Stimulated activated naive CD8-positive, alpha-beta T cell treated with anti-CD3 and anti-CD28 coated beads, Interleukin-15, amount 100 ng/mL, for 72 hours (primary cell): ENCODE results near the gene KRT84.

ENCODE experiments used
- ATAC-seq: fragments of 150-1000 bp; cut with Tn5 transposase; 2 replicates; pipeline ENCODE4 v1.10.0; 2021; ENCODE audit warnings: mild to moderate bottlenecking, moderate library complexity
- DNase-seq, 2 donors: peaks; one replicate each; pipeline ENCODE4 v3.0.0; 2021 to 2022
- H3K27ac Mint-ChIP-seq, 2 donors: one replicate each; pipeline ENCODE4 v1.8.0; 2022; ENCODE audit warnings: mild to moderate bottlenecking in 2 of 2, mixed read lengths in 2 of 2, moderate library complexity in 2 of 2
- H3K27me3 Mint-ChIP-seq: one replicate; pipeline ENCODE4 v1.8.0; 2022; ENCODE audit warnings: mixed read lengths
- H3K4me1 Mint-ChIP-seq: one replicate; pipeline ENCODE4 v1.8.0; 2022; ENCODE audit warnings: mild to moderate bottlenecking, mixed read lengths
- H3K4me3 Mint-ChIP-seq, 2 donors: one replicate each; pipeline ENCODE4 v1.8.0; 2022; ENCODE audit warnings: mild to moderate bottlenecking in 2 of 2, mixed read lengths in 2 of 2, moderate library complexity in 1 of 2
- H3K9me3 Mint-ChIP-seq, 2 donors: one replicate each; pipeline ENCODE4 v1.8.0; 2022; ENCODE audit warnings: mixed read lengths in 2 of 2

The KRT84 gene

DNA sequence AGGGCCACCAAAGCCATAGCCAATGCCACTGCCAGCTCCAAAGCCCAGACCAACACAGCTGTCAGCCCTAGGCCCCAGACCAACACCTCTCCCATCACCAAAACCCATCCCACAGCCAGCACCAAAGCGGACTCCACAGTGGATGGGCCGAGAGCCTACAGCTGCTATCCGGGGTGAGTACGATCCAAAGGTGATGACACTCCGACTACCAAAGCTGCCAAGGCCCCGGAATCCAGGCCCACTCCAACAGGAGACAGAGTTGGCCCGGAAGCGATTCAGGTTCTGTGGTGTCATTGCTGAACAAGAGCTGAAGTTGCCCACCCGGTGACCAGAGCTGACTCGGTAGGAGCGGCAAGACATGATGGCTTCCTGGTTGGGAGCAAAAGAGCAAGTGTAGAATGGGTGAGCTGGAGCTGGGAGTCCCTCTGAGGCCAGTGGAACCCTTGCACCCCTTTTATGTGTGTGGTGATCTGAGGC is at the start of gene KRT84:
Gene KRT84 (minus strand): TSS at position 427 of the 477 bp plus-strand sequence. CDS start 67 bp downstream, at position 360.
- Mint-ChIP-seq H3K4me1 (peaks cover 16% of the 10 kb centered on the region), H3K27ac (no peak within 1 kb of the TSS), H3K27me3 (peaks cover 8% of the 10 kb centered on the region), H3K4me3 (no peak within 1 kb of the TSS), H3K9me3 (no peaks in the 10 kb centered on the region)
- no peak for DNase-seq
- no peak for ATAC-seq

DNA sequence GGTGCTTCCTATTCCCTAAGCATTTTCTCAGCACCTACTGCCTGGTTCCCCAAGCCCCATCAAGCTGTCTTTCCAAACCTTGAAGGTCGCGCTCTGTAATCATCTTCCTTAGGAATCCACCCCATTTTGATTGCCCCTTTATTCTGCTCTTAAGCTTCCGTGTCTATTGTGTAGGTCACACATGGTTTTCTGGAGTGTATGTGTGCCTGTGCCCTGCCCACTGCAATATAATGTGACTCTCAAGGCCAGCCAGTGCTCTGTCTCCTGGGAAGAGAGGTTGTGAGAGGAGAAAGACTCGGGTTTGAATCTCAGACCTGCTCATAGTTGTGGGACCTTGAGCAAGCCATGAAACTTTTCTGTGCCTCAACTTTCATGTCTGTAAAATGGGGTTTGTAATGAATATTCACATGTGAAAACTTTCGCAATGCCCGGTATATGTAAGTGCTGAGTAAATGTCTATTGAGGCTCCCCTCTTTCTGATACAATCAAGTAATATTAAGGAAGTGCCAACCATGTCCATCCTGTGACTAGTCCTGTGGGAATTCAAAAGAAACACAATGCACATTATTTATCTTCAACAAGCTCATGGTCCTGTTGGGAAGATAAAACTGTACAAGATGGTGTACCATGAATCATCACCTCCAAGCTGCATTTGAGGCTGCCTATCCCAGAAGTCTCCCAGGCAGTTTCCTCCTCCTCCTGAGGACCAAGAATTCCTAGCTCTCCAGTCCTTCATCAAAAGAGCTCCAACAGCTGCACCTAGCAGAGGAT is 49.5 kb upstream of the KRT84 start:
- H3K27me3 Mint-ChIP-seq, result peaks cover 31% of the 10 kb centered on the region
- no peak overlapping the region for H3K4me3 Mint-ChIP-seq
- no peak for ATAC-seq
- H3K9me3 Mint-ChIP-seq, result no peaks in the 10 kb centered on the region
- H3K27ac Mint-ChIP-seq, result no peak overlapping the region
- no peak for DNase-seq
- no peaks in the 10 kb centered on the region for H3K4me1 Mint-ChIP-seq

- ATAC-seq, result no peak
- DNase-seq, result no peak
- Mint-ChIP-seq H3K9me3 (no peaks in the 10 kb centered on the region), H3K4me3 (no peak within 1 kb of the TSS), H3K4me1 (no peaks in the 10 kb centered on the region), H3K27ac (no peak within 1 kb of the TSS), H3K27me3 (peaks cover 26% of the 10 kb centered on the region)
These were observed 48.8 kb upstream of the KRT84 start, which contains the start of gene KRT75 for GRCh38 chr12:52434081-52434733. KRT75 (minus strand) TSS chr12:52434371; CDS start chr12:52434304, 67 bp downstream.

- ATAC-seq, result no peak
- peaks cover 30% of the 10 kb centered on the region for H3K27me3 Mint-ChIP-seq
These were observed 48.1 kb upstream of the KRT84 start for GRCh38 chr12:52433501-52434080.

DNA sequence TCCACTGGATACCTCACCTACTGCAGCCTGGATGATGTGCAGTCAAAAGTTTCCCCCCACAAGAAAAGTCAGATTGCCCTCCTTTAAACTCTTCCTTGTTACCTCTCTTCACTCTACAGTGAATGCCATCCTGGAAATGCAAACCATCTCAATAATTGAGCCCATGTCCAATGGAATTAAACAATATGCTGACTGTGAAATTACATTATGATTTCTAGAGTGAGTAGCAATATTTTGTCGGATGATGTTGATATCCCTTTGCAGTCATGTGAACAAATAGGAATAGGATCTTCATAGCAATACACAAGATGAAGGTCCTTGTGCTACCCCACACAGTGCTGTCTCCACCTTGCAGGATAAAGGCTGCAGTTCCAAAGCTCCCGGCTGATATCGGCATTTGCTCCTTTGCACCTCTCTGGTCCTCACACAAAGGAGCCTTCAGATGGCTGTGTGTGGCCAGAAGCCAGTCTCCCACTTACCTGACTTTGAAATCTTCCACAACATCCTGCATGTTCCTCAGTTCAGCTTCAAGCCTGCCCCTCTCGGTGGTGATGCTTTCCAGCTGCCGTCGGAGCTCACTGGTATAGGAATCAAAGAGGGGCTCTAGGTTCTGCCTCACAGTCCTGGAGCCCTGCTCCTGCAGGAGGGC is 47.2 kb upstream of the KRT84 start:
- Mint-ChIP-seq H3K4me1 (no peaks in the 10 kb centered on the region), H3K27me3 (peaks cover 33% of the 10 kb centered on the region), H3K9me3 (no peaks in the 10 kb centered on the region), H3K27ac (no peak overlapping the region), H3K4me3 (no peak overlapping the region)
- ATAC-seq, result no peak
- no peak for DNase-seq

More at GRCh38 chr12:52433501-52434080, 48.1 kb upstream of the KRT84 start:
- no peak for DNase-seq
- Mint-ChIP-seq H3K4me3 (no peak overlapping the region), H3K4me1 (no peaks in the 10 kb centered on the region), H3K27ac (no peak overlapping the region), H3K9me3 (no peaks in the 10 kb centered on the region)

GRCh38 chr12:52428121-52428520 is 42.7 kb upstream of the KRT84 start:
- H3K27me3 Mint-ChIP-seq, result peaks cover 24% of the 10 kb centered on the region
- no peak overlapping the region for H3K27ac Mint-ChIP-seq
- H3K4me1 Mint-ChIP-seq, result no peaks in the 10 kb centered on the region
- no peaks in the 10 kb centered on the region for H3K9me3 Mint-ChIP-seq
- H3K4me3 Mint-ChIP-seq, result no peak overlapping the region
- DNase-seq (no peak), ATAC-seq (no peak)

DNA sequence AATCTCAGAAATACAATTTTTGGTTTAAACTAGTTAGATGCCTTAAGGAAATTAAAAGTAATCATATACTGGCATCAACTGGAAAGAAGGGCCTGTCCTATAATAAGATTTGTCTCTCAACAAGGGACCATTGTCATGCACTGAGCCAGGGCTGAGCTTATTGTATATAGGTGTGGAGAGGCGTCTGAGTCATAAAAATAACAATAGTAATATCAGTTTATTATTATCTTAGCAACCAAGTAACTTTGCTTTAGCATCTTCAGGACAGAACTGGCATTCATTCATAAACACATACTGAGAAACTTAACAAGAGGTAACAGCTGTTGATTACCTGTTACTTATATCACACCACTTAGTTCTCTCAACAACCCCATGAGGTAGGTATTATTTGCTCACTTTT is 41.6 kb upstream of the KRT84 start:
- no peak overlapping the region for H3K4me3 Mint-ChIP-seq
- H3K27me3 Mint-ChIP-seq, result peaks cover 24% of the 10 kb centered on the region
- no peak for ATAC-seq
- H3K4me1 Mint-ChIP-seq, result no peaks in the 10 kb centered on the region
- H3K27ac Mint-ChIP-seq, result no peak overlapping the region
- H3K9me3 Mint-ChIP-seq, result no peaks in the 10 kb centered on the region
- no peak for DNase-seq

GRCh38 chr12:52426034-52426433 is 40.6 kb upstream of the KRT84 start:
- H3K4me1 Mint-ChIP-seq, result no peaks in the 10 kb centered on the region
- no peak overlapping the region for H3K4me3 Mint-ChIP-seq
- DNase-seq (no peak), ATAC-seq (no peak)
- no peak overlapping the region for H3K27ac Mint-ChIP-seq
- no peaks in the 10 kb centered on the region for H3K9me3 Mint-ChIP-seq
- H3K27me3 Mint-ChIP-seq, result peaks cover 18% of the 10 kb centered on the region

- H3K27me3 Mint-ChIP-seq, result peaks cover 14% of the 10 kb centered on the region
- ATAC-seq, result no peak
- no peak for DNase-seq
- H3K4me1 Mint-ChIP-seq, result no peaks in the 10 kb centered on the region
- no peak overlapping the region for H3K27ac Mint-ChIP-seq
- no peaks in the 10 kb centered on the region for H3K9me3 Mint-ChIP-seq
- H3K4me3 Mint-ChIP-seq, result no peak overlapping the region
These were observed 40.0 kb upstream of the KRT84 start for GRCh38 chr12:52425466-52425865.

GRCh38 chr12:52423661-52424500 is 38.4 kb upstream of the KRT84 start:
- Mint-ChIP-seq H3K4me1 (peaks cover 10% of the 10 kb centered on the region), H3K27ac (no peak overlapping the region)

GRCh38 chr12:52423035-52423434 is 37.6 kb upstream of the KRT84 start:
- DNase-seq, result no peak
- no peak for ATAC-seq
- H3K27me3 Mint-ChIP-seq, result peaks cover 7% of the 10 kb centered on the region
- no peak overlapping the region for H3K4me3 Mint-ChIP-seq
- no peak overlapping the region for H3K27ac Mint-ChIP-seq
- H3K9me3 Mint-ChIP-seq, result no peaks in the 10 kb centered on the region
- H3K4me1 Mint-ChIP-seq, result peaks cover 10% of the 10 kb centered on the region

More at GRCh38 chr12:52423661-52424500, 38.4 kb upstream of the KRT84 start:
- ATAC-seq (no peak), DNase-seq (no peak)
- peaks cover 14% of the 10 kb centered on the region for H3K27me3 Mint-ChIP-seq
- H3K4me3 Mint-ChIP-seq, result no peak overlapping the region
- no peaks in the 10 kb centered on the region for H3K9me3 Mint-ChIP-seq

DNA sequence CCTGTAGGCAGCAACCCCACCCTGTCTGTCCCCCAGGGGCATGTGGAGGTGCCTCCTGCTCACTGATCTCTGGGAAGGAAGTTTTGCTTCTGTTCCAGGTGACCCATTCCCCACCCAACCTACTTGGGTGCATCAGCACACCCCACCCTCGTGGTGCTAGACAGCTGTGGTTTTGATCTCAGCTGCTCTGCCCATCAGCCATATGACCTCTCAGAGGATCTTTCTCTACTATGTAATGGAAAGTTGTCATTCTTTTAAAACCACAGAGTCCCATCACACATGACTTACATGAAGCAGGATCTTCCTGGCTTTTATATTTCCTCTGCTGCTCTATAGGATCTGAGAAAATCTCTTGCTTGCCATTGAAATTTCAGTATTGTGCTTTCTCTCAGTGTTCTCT is 34.2 kb upstream of the KRT84 start:
- ATAC-seq, result no peak
- Mint-ChIP-seq H3K4me1 (peaks cover 10% of the 10 kb centered on the region), H3K27ac (peak overlapping the region in 1 of 2 donors; percentile 35), H3K27me3 (peaks cover 14% of the 10 kb centered on the region), H3K9me3 (no peaks in the 10 kb centered on the region), H3K4me3 (no peak overlapping the region)
- DNase-seq, result no peak

- Mint-ChIP-seq H3K27ac (no peak overlapping the region), H3K4me3 (no peak overlapping the region), H3K27me3 (peaks cover 14% of the 10 kb centered on the region), H3K4me1 (peaks cover 10% of the 10 kb centered on the region), H3K9me3 (no peaks in the 10 kb centered on the region)
- ATAC-seq (no peak), DNase-seq (no peak)
These were observed 33.2 kb upstream of the KRT84 start for GRCh38 chr12:52418576-52419110.

DNA sequence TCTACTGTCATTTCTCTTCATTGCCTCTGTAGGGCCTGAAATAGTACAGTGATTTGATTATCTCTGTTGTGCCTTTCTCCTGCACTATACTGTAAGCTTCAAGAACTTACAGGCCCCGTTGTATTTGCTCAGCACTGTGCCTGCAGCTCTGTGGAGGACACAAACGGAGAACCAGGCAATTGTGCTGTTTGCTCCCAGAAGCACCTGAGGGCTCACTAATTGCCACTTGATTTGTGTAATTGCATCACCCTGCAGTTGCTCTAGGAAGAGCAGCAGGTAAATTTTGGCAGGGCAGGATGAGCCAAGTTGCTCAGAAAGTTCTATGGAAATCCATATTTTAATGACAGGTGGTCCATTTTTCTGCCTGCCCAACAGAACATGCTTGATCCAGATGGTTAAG is 32.3 kb upstream of the KRT84 start:
- H3K9me3 Mint-ChIP-seq, result no peaks in the 10 kb centered on the region
- ATAC-seq (no peak), DNase-seq (no peak)
- H3K27me3 Mint-ChIP-seq, result peaks cover 19% of the 10 kb centered on the region
- H3K4me1 Mint-ChIP-seq, result peaks cover 10% of the 10 kb centered on the region
- H3K4me3 Mint-ChIP-seq, result no peak overlapping the region
- H3K27ac Mint-ChIP-seq, result peak overlapping the region in 1 of 2 donors; percentile 55

GRCh38 chr12:52416795-52417194 is 31.3 kb upstream of the KRT84 start:
- H3K4me3 Mint-ChIP-seq, result no peak overlapping the region
- DNase-seq (no peak), ATAC-seq (no peak)
- no peaks in the 10 kb centered on the region for H3K9me3 Mint-ChIP-seq
- peaks cover 10% of the 10 kb centered on the region for H3K4me1 Mint-ChIP-seq
- peaks cover 25% of the 10 kb centered on the region for H3K27me3 Mint-ChIP-seq
- H3K27ac Mint-ChIP-seq, result no peak overlapping the region
